HepG2 (cell line): ENCODE data around the gene CCM2L. TPM values are rescaled to one million over a fixed set of nuclear protein-coding genes. Genes with fewer than 3 reads are reported as not detected.

ENCODE experiments used
- ESRRA ChIP-seq: sonication (generic); formaldehyde crosslinking; IDR thresholded peaks from 2 replicates; pipeline ENCODE4 v1.5.1; 2020; ENCODE audit warnings: mild to moderate bottlenecking, low read depth, missing genetic modification reagents
- ETV5 ChIP-seq: IDR thresholded peaks from 2 replicates; pipeline ENCODE4 v1.6.1; 2018; ENCODE audit warnings: missing biosample characterization, missing genetic modification reagents, inconsistent platforms, borderline replicate concordance
- EZH2 ChIP-seq: conservative IDR thresholded peaks from 2 replicates; pipeline ENCODE4 v1.6.1; 2012; ENCODE audit warnings: mild to moderate bottlenecking, low read depth, low read length, moderate library complexity
- GZF1 ChIP-seq: sonication (generic); formaldehyde crosslinking; IDR thresholded peaks from 2 replicates; pipeline ENCODE4 v1.5.1; 2020; ENCODE audit warnings: mild to moderate bottlenecking, missing genetic modification reagents
- KDM5B ChIP-seq: sonication (generic); formaldehyde crosslinking; IDR thresholded peaks from 2 replicates; pipeline ENCODE4 v1.4.0; 2020; ENCODE audit warnings: missing genetic modification reagents, mild to moderate bottlenecking, borderline replicate concordance
- MYC ChIP-seq: sonication (generic); formaldehyde crosslinking; IDR thresholded peaks from 2 replicates; pipeline ENCODE4 v1.9.0; 2021; ENCODE audit warnings: missing genetic modification reagents, borderline replicate concordance
- SALL1 ChIP-seq: sonication (generic); formaldehyde crosslinking; IDR thresholded peaks from 2 replicates; pipeline ENCODE4 v1.8.0; 2022; ENCODE audit warnings: mild to moderate bottlenecking, missing genetic modification reagents
- SOX6 ChIP-seq, 2 experiments: fragments of 450-650 bp in 1 of 2; sonication (generic) in 1 of 2; formaldehyde crosslinking in 1 of 2; IDR thresholded peaks; 2 replicates each; pipeline versions ENCODE4 v1.4.0 to v1.6.1; 2017 to 2020; ENCODE audit warnings: antibody characterized with exemption in 1 of 2, mild to moderate bottlenecking in 1 of 2, missing genetic modification reagents in 1 of 2
- SP2 ChIP-seq: sonication (generic); formaldehyde crosslinking; IDR thresholded peaks from 2 replicates; pipeline ENCODE4 v1.5.1; 2020; ENCODE audit warnings: mild to moderate bottlenecking, missing genetic modification reagents
- STAG1 ChIP-seq: sonication (generic); formaldehyde crosslinking; IDR thresholded peaks from 2 replicates; pipeline ENCODE4 v1.4.0; 2020; ENCODE audit warnings: missing genetic modification reagents
- TCF7 ChIP-seq: sonication (generic); IDR thresholded peaks from 2 replicates; pipeline ENCODE4 v1.6.1; 2016; ENCODE audit warnings: antibody characterized with exemption, low read depth
- ZNF124 ChIP-seq: sonication (generic); formaldehyde crosslinking; IDR thresholded peaks from 2 replicates; pipeline ENCODE4 v1.4.0; 2020; ENCODE audit warnings: missing genetic modification reagents
- ZNF572 ChIP-seq: sonication (generic); formaldehyde crosslinking; IDR thresholded peaks from 2 replicates; pipeline ENCODE4 v1.5.1; 2020; ENCODE audit warnings: mild to moderate bottlenecking, missing genetic modification reagents
- ZNF629 ChIP-seq: sonication (generic); formaldehyde crosslinking; conservative IDR thresholded peaks from 2 replicates; pipeline ENCODE4 v1.5.0; 2020; ENCODE audit warnings: missing genetic modification reagents
- ZNF713 ChIP-seq: sonication (generic); formaldehyde crosslinking; IDR thresholded peaks from 2 replicates; pipeline ENCODE4 v1.4.0; 2020; ENCODE audit warnings: mild to moderate bottlenecking, missing genetic modification reagents
- ZNF776 ChIP-seq: sonication (generic); formaldehyde crosslinking; IDR thresholded peaks from 2 replicates; pipeline ENCODE4 v1.4.0; 2020; ENCODE audit warnings: mild to moderate bottlenecking, missing genetic modification reagents
- ZSCAN12 ChIP-seq: sonication (generic); formaldehyde crosslinking; IDR thresholded peaks from 2 replicates; pipeline ENCODE4 v1.9.0; 2021; ENCODE audit warnings: mild to moderate bottlenecking, missing genetic modification reagents
- polyA plus RNA-seq, 8 experiments: library from polyadenylated mRNA; depleted of rRNA in 3 of 8; stranded (reverse) in 7 of 8; unstranded in 1 of 8; fragments of >200 nt; fragmentation: Illumina TruSeq in 4 of 8; extraction: Trizol in 4 of 8; gene quantifications; 2 replicates each; pipeline versions ENCODE4 v1.2.1 to v1.2.3, GENCODE V29; 2011 to 2016; ENCODE audit warnings: low read depth in 4 of 8, missing spikeins in 1 of 8, mixed read lengths in 1 of 8; ENCODE audit not compliant: insufficient read depth in 1 of 8
- total RNA-seq, 5 experiments: library from RNA; depleted of rRNA; stranded (reverse); fragments of >200 nt; fragmentation: Illumina TruSeq; extraction: Trizol; gene quantifications; 2 replicates each; pipeline ENCODE4 v1.2.3, GENCODE V29; 2016; ENCODE audit warnings: low read depth in 1 of 5
- TF ChIP-seq, protein P1 (sequence below): sonication (generic); formaldehyde crosslinking; IDR thresholded peaks from 2 replicates; pipeline ENCODE4 v1.5.0; 2020; ENCODE audit warnings: missing genetic modification reagents, mild to moderate bottlenecking, borderline replicate concordance
- TF ChIP-seq, protein P2 (sequence below): sonication (generic); formaldehyde crosslinking; conservative IDR thresholded peaks from 2 replicates; pipeline ENCODE4 v1.8.1; 2023; ENCODE audit warnings: missing genetic modification reagents
- TF ChIP-seq, protein P3 (sequence below): sonication (generic); formaldehyde crosslinking; IDR thresholded peaks from 2 replicates; pipeline ENCODE4 v1.4.0; 2020; ENCODE audit warnings: missing genetic modification reagents, borderline replicate concordance
- TF ChIP-seq, protein P4 (sequence below): sonication (generic); formaldehyde crosslinking; conservative IDR thresholded peaks from 2 replicates; pipeline ENCODE4 v1.4.0; 2020; ENCODE audit warnings: mild to moderate bottlenecking, missing genetic modification reagents, moderate library complexity

The CCM2L gene
- total and polyA plus RNA-seq, 2 of the 13 experiments (the other 11 are each of a cell fraction or from before 2014, with no cell fraction given) = 0.15 TPM; not detected in 1

DNA sequence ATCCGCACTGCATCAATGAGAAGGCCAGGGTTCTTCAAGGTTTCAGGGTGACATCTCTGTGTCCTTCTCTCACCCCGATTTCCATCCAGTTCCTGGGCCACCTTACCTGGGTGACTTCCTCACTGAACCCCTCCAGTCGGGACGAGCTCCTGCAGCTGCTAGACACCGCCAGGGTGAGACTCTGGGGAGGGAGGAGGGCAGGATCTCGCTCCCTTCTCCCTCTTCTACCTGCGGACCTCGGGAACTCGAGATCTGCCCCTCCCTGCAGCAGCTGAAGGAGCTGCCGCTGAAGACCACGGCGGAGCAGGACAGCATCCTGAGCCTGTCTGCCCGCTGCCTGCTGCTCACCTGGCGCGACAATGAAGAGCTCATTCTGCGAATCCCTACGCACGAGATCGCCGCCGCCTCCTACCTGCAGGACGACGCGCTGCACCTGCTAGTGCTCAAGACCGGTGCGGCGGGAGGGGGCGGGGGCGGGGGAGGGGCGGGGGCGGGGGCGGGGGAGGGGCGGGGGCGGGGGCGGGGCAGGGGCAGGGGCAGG is 7.5 kb downstream of the CCM2L start (continued):
- TF ChIP-seq GZF1 (CRISPR knock-in tag) (no peak), ETV5 (peak; percentile 31; the same call in 1 of the 2 replicates), ZNF572 (CRISPR knock-in tag) (peak; percentile 60; the same call in 1 of the 2 replicates), ZNF713 (CRISPR knock-in tag) (no peak), TCF7 (no peak), ZSCAN12 (CRISPR knock-in tag) (no peak), ZNF776 (CRISPR knock-in tag) (peak; percentile 61; the same call in 1 of the 2 replicates), MYC (CRISPR knock-in tag) (peak; percentile 48; the same call in 1 of the 2 replicates), ZNF629 (no peak), SOX6 (IDR thresholded peaks at IDR 0.05) (no peak), SOX6 (CRISPR knock-in tag; IDR thresholded peaks at IDR 0.05) (no peak), ESRRA (no peak; the same call in 1 of the 2 replicates), SP2 (CRISPR knock-in tag) (0 out of 2 replicates have a peak, but pooled peaks have one; percentile 20), SALL1 (CRISPR knock-in tag) (no peak), ZNF124 (CRISPR knock-in tag) (0 out of 2 replicates have a peak, but pooled peaks have one; percentile 48), STAG1 (0 out of 2 replicates have a peak, but pooled peaks have one; percentile 14), KDM5B (CRISPR knock-in tag) (0 out of 2 replicates have a peak, but pooled peaks have one; percentile 4), EZH2 (peak; percentile 67; the same call in 1 of the 2 replicates)
- TF ChIP-seq, protein P1, sequence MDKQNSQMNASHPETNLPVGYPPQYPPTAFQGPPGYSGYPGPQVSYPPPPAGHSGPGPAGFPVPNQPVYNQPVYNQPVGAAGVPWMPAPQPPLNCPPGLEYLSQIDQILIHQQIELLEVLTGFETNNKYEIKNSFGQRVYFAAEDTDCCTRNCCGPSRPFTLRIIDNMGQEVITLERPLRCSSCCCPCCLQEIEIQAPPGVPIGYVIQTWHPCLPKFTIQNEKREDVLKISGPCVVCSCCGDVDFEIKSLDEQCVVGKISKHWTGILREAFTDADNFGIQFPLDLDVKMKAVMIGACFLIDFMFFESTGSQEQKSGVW = no peak
- TF ChIP-seq, protein P2, sequence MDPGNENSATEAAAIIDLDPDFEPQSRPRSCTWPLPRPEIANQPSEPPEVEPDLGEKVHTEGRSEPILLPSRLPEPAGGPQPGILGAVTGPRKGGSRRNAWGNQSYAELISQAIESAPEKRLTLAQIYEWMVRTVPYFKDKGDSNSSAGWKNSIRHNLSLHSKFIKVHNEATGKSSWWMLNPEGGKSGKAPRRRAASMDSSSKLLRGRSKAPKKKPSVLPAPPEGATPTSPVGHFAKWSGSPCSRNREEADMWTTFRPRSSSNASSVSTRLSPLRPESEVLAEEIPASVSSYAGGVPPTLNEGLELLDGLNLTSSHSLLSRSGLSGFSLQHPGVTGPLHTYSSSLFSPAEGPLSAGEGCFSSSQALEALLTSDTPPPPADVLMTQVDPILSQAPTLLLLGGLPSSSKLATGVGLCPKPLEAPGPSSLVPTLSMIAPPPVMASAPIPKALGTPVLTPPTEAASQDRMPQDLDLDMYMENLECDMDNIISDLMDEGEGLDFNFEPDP (CRISPR knock-in tag) = no peak
- TF ChIP-seq, protein P3, sequence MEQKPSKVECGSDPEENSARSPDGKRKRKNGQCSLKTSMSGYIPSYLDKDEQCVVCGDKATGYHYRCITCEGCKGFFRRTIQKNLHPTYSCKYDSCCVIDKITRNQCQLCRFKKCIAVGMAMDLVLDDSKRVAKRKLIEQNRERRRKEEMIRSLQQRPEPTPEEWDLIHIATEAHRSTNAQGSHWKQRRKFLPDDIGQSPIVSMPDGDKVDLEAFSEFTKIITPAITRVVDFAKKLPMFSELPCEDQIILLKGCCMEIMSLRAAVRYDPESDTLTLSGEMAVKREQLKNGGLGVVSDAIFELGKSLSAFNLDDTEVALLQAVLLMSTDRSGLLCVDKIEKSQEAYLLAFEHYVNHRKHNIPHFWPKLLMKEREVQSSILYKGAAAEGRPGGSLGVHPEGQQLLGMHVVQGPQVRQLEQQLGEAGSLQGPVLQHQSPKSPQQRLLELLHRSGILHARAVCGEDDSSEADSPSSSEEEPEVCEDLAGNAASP = no peak
- TF ChIP-seq, protein P4, sequence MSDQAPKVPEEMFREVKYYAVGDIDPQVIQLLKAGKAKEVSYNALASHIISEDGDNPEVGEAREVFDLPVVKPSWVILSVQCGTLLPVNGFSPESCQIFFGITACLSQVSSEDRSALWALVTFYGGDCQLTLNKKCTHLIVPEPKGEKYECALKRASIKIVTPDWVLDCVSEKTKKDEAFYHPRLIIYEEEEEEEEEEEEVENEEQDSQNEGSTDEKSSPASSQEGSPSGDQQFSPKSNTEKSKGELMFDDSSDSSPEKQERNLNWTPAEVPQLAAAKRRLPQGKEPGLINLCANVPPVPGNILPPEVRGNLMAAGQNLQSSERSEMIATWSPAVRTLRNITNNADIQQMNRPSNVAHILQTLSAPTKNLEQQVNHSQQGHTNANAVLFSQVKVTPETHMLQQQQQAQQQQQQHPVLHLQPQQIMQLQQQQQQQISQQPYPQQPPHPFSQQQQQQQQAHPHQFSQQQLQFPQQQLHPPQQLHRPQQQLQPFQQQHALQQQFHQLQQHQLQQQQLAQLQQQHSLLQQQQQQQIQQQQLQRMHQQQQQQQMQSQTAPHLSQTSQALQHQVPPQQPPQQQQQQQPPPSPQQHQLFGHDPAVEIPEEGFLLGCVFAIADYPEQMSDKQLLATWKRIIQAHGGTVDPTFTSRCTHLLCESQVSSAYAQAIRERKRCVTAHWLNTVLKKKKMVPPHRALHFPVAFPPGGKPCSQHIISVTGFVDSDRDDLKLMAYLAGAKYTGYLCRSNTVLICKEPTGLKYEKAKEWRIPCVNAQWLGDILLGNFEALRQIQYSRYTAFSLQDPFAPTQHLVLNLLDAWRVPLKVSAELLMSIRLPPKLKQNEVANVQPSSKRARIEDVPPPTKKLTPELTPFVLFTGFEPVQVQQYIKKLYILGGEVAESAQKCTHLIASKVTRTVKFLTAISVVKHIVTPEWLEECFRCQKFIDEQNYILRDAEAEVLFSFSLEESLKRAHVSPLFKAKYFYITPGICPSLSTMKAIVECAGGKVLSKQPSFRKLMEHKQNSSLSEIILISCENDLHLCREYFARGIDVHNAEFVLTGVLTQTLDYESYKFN (CRISPR knock-in tag) = no peak
